Activated CD8-positive, alpha-beta memory T cell treated with anti-CD3 and anti-CD28 coated beads, Interleukin-2, amount 50 U/mL, for 4 hours (primary cell): Measurements from ENCODE around the gene SSR2.
"Not testable (repeated sequence)": the region's sequence is repeated elsewhere in the genome, so short reads cannot be mapped to it uniquely, and the experiment has no call there.

Source experiments
- DNase-seq: peaks from one replicate; pipeline ENCODE4 v3.0.0-alpha.2; 2020

Gene SSR2

DNA sequence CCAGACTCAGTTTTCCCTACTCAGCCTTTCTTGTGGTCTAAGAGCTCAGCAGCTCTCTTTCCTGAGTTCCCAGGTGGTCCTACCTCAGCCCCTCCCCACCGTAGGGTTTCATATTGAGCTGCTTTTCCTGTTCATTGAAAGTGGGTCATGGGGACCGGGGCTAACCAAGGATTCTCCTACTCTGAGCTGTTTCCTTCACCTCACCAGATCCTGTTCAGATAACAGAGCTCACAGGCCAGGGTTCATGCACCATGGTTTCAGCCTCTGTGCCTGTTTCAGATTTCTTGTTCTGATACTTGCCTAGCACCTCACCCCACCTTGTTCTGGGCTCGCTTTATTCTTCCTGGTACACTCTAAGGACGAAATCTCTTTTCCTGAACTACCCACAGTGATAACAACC is 24.3 kb upstream of the SSR2 start:
- no peak for DNase-seq

DNA sequence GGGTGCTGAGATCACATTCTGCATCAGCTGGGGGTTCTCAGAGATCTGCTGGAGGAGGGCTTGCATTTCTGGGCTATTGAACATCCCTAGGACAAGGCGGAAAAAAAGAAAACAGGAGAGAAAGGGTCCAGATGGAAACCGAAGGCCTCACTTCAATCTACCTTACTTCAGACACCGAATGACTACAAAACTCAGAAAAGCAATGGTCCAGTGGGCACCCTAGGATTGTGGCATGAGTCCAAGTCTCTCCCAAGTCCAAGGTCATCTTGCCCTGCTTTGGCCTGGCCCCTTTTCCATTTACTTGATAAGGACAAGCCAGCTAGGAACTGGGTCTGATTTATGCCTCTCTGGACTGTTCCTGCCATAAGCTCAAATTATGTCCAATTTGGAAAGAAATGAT is 22.1 kb upstream of the SSR2 start:
- no peak for DNase-seq

DNA sequence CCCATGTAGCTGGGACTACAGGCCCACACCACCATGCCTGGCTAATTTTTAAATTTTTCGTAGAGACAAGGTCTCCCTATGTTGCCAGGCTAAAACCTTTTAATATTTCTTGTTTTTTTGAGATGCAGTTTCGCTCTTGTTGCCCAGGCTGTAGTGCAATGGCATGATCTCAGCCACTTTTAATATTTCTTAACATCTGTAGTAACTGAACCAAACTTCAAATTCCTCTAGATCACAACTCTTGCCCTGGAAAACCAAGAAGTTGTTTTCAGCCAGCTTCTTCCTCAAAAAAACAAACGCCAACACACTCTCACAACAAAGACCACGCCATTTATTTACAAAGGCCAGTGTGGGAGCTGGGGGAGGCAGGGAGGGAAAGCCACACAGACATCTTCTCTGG is 14.2 kb upstream of the SSR2 start:
- not testable (repeated sequence) for DNase-seq

DNA sequence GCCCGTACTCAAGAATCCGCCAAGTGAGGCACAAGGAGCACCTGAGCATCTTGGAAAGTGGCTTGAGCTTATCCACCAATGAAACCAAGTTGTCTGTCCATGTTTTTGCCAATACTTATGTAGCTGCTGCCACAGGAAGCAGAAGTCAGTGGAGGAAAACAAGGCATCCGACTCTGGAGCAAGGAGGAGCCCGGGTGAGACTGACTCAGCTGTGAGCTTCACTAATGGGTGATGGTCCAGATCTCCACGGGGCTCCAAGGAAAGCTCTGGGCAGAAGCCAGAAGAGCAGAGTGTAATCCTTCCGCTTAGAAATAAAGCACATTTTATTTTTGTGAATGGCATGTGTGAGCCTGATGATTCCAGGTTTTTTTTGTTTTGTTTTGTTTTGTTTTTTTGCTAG is 12.3 kb upstream of the SSR2 start:
- no peak for DNase-seq

- no peak for DNase-seq
Measured at GRCh38 chr1:156026588-156026987, 5.8 kb upstream of the SSR2 start.

GRCh38 chr1:156025876-156026275 is 5.1 kb upstream of the SSR2 start:
- DNase-seq, result no peak

DNA sequence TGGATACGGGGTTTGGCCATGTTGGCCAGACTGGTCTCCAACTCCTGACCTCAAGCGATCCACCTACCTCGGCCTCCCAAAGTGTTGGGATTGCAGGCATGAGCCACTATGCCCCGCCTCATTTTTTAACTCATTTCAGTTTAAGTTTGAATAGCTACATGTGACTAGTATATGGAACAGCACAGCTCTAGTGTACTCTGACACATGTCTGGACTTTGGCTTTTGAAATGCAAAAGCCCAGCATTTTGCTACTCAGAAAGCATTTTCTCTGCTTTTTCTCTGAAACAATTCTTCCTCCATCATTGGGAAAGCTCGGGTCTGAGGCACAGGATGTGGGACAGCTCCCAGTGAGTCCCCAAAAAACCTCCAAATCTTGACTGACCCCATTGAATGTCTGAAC is 4.0 kb upstream of the SSR2 start:
- no peak for DNase-seq

- no peak for DNase-seq
Measured at GRCh38 chr1:156021954-156022353, 1.2 kb upstream of the SSR2 start.

DNA sequence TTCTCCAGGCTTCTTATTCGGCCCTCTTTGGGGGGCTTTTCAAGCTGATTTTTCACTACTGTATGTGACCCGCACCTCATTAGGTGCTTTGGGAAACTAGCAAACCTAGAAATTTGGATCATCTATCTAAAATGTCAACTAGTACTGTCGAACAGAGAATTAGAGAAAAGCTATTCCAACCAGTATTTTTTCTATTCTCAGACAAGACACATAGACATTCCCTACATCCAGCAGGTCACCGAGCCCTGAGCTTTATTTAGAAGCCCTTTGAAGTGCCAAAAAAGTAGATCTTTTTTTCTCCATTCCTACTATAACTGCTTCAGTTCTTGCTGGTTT is 310 bp upstream of the SSR2 start:
- DNase-seq, result no peak

- DNase-seq, result no peak
Measured at GRCh38 chr1:156019946-156020292, 832 bp downstream of the SSR2 start.

DNA sequence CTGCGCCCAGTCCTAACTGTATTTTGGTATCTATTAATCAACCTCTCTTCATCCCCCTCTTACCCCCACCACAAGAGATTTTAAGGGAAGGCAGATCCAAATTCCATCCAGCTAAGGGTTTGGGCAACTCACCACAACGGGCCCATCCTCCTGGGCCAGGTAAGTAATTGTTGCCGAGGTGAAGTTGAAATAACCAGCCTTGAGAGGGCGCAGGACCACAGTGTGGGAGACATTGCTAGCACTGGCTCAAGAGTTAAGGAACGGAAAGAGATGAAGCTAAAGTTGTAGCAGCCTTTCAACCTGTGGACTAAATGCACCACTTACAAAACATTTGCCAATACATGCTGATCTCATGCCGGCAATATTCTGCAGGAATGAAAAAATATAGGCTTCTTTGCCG is 5.9 kb downstream of the SSR2 start:
- no peak for DNase-seq

DNA sequence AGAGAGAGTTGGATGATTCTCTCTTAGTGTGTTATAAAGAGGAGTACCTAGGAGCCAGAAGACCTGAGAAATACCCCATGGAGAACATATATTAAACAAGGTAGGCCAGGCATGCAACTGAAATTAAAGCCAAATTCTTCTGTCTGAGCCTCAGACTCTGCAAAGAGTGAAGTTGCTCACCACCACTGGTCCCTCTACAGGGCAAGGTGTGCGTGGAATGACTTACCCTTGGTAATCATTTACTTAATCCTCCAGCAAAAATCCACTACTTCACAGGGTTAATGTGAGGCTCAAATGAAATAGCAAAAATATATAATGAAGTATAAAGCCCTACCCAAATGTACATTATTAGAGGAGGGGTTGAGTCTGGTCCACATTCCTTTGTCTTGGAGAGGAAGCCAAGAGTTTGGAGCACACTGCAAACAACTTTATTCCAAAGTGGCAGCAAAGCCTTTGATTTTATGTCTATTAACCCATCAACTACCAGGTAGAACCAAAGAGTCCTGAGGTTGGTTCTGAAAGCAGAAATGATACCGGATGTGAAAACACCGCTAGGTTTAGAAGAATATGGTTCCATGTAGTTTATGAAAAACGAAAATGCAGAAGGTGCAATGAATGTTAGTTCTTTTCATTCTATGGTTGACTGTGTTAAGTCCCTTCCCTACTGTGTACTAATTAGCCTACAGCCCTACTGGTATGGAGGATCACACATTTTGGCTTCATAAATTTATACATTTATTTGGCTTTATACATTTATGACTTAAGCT is 8.5 kb downstream of the SSR2 start:
- DNase-seq, result no peak

- no peak for DNase-seq
Measured at GRCh38 chr1:156009404-156009803, 11.3 kb downstream of the SSR2 start.

DNA sequence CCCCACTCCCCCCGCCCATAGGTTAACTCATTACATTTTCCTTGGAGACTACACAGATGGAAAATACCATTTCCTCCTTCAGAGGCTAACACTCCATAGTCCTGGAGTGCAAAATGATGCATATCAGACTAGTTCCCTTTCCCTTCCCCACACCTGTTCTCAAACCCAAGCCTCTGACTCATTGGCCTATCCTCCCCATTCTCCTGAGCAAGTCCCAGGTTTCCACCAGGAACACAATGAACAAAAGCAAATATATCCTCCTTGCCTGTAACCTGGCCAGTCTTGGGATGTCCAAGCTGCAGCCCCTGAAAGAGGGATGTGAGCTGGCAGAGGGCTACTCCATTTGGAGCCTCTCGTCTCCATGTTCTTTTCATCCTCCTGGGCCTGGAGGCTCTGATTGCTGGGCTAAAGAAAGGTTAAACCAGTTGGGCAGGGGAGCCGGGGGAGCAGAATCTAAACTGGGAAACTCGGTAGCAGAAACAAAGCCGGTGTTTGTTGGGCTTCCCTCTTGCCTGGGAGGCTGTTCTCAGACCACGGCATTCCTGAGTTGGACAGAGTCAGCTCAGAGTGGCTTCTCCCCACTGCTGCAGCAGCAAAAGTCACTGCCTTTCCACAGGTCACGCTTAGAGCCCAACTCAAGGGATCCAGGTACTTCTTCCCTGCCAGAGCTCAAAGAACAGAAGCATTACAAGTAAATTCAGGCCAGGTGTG is 13.9 kb downstream of the SSR2 start:
- no peak for DNase-seq

- no peak for DNase-seq
Measured at GRCh38 chr1:156004843-156005584, 15.7 kb downstream of the SSR2 start.

DNA sequence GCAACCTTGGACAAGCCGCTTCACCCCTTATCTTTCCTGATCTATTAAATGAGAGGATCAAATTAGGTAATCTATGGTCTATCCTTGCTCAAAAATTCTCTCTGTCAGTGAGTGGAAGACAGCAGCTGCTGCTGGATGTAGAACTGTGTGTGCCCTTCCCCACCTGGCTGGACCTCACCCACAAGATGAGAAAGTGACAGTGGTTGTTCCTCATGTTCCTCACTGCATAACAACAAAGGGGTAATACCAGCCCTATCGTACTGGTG is 16.9 kb downstream of the SSR2 start:
- DNase-seq, result no peak

- no peak for DNase-seq
Measured at GRCh38 chr1:156002188-156002911, 18.4 kb downstream of the SSR2 start.

DNA sequence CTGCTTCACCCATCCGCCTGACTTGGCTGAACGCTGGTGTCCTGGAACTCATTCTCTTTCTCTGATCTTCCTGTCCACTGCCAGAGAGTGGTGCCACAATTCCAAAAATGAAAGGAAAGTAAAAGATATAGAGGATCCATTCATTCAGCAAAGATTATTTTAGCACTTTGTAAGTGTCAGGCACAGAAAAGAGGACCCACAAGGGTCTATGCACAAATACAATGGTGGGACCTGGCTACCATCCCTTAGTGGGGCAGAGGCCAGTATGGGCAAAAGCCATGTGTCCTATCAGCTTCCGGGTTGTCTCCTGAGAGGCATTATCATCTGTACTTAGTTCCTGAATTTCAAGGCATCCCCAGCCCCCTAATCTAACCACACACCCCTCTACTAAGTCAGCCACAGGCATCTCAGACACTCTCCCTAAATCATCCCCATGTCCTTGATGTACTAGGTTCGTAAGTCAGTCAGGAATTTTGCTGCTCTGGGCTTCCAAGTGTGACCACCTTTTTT is 19.0 kb downstream of the SSR2 start:
- no peak for DNase-seq

DNA sequence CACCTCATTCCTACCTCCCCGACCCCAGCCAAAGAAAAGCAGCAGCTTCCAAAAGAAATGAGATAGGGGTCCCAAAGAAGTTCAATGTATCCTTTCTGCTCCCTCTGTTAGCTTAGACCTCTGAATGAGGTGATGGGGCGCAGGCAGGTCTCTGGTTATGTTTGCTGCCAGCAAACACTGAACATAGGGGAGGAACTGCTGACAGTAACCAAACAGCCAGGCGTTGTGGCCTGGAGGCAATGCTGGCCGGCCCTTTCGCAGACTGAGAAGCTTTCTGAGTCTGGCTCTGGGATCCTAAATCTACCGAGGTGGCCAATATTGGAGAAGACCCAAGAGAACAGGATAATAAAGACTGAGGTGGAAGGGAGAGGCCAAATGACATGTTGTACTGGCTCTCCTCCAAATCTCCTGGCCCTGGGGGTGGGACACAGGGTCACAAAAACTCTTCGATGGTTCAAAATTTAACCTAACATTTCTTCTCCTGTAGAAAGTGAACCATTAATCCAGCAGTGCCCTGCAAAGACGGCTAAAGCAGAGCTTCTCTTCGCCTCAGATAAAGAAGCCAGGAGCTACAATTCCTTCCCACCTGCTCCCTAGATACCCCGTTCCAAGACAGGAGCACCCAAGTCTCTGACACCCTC is 19.6 kb downstream of the SSR2 start:
- DNase-seq, result no peak

DNA sequence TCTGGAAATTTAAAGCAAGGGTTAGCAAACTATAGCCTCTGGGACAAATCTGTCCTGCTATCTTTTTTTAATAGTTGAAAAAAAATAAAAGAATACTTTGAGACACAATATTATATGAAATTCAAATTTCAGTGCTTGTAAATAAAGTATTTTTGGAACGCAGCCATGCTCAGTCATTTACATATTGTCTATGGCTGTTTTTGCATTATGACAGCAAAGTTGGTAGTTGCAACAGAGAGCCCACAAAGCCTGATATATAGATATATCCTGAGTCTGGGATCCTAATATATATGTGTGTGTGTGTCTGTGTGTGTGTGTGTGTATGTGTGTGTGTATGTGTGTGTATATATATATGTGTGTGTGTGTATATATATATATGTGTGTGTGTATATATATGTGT is 20.8 kb downstream of the SSR2 start:
- DNase-seq, result no peak

GRCh38 chr1:155996166-155996565 is 24.6 kb downstream of the SSR2 start:
- DNase-seq, result no peak

GRCh38 chr1:155993595-155993994 is 27.2 kb downstream of the SSR2 start:
- no peak for DNase-seq
